Heart left ventricle (tissue), 13 donors: ENCODE measurements around the gene CPNE7.

Experiments used
- CTCF ChIP-seq, 12 donors: fragments of 200-600 bp; sonication (generic) in 4 of 12; IDR thresholded peaks; one replicate each; pipeline versions ENCODE4 v1.5.0 to v1.8.0; 2018 to 2022; ENCODE audit warnings: antibody characterized with exemption in 12 of 12, mild to moderate bottlenecking in 5 of 12
- POLR2A ChIP-seq, 2 donors: fragments of 450-650 bp; IDR thresholded peaks; one replicate each; pipeline ENCODE4 v1.6.1; 2017; ENCODE audit warnings: antibody characterized with exemption in 2 of 2, mild to moderate bottlenecking in 2 of 2, moderate library complexity in 2 of 2
- donor health status: ischemic (EF 13 %, LVEDD 7.1; RV severe dilation, severe dysfunction).
- donor health status: DM: no; HTN: yes; CAD: no.
- donor health status: DM: no; HTN: no; CAD: no.
- donor health status: ischemic (EF 25% LVEDD 6.9; RV normal size, moderate dysfunction).
- donor health status: ischemic (EF 25% LVEDD 5.7; RV mildly dilated, moderate dysfunction).
- donor health status: ischemic (EF 35%, LVEDD 5.7; RV mildly dilated, moderate dysfunction).
- donor health status: nonischemic (EF 11% LVEDD 7.7; RV severe dilation, severe dysfunction).
- donor health status: DM: yes; HTN: yes; CAD: no.
- donor health status: PGD.
- donor health status: ischemic (EF 29% LVEDD 5.4; RV normal size, mild dysfunction).
- donor health status: nonischemic (EF 23%, LVEDD 6.1; RV moderate dilation, normal function).

- no peak for TF ChIP-seq CTCF (IDR thresholded peaks at IDR 0.05)
- TF ChIP-seq POLR2A (IDR thresholded peaks at IDR 0.05): no peak
These were observed 32.6 kb downstream of the CPNE7 start for GRCh38 chr16:89607937-89608740.
